NCI-H1436 (cell line): Measurements from ENCODE around the gene CAPN5.
A peak's percentile ranks its signal among the peaks of the same experiment; 100 is the strongest.
"Not testable (repeated sequence)": the region's sequence is repeated elsewhere in the genome, so short reads cannot be mapped to it uniquely, and the experiment has no call there.

Source experiments
- DNase-seq: peaks from one replicate; lab custom pipeline; 2025; lab: John Stamatoyannopoulos, UW

The CAPN5 gene

DNA sequence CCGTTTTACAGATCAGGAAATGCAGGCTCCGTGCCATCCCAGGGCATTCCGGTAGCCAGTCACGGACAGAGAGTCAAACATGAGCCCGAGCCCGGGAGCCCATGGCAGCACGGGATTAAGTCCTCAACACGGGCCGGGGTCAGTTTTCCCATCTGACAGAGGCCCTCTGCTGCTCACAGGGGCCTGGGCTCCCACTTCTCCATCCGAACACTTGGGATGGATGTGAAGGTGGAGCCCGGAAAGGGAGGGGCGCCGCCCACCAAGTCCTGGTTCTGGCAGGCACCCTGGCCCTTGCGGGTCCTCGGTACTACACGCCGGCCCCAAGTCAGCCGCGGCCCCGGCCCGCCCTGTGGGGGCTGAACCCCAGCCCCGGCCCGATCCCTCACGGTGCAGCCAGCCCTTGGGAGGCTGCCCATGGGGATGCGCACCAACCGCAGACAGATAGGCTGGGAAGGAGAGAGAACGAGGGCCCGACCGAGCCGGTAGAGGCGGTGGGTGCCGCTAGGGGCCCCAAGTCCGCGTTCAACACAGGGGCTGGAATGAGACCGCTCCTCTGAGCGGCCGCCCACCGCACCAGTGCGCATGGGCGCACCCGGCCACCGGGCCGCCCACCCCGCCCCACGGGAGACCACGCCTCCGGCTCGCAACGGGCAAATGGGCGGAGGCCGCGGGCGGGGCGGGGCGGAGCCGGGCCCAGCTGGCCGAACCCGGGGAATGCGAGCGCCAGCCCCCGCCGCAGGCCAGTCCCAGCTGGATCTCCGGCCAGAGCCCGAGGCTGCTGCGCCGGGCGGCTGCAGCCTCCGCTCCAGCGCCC is at the start of gene CAPN5:
TSS of gene CAPN5 (plus strand) at position 743 of the 814 bp plus-strand sequence. CDS start 17,916 bp downstream, outside the sequence.
- DNase-seq, result peak; percentile 90

DNA sequence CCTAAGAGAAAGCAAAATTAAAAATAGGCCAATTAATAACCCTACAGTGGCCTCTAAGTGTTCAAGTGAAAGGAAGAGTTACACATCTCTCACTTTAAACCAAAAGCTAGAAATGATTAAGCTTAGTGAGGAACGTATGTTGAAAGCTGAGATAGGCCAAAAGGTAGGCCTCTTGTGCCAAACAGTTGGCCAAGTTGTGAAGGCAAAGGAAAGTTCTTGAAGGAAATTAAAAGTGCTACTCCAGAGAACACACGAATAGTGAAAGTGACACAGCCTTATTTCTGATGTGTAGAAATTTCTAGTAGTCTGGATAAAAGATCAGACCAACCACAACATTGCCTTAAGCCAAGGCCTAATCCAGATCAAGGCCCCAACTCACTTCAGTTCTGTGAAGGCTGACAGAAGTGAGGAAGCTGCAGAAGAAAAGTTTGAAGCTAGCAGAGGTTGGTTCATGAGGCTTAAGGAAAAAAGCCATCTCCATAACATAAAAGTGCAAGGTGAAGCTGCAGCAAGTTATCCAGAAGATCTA is 48.3 kb upstream of the CAPN5 start:
- DNase-seq, result not testable (repeated sequence)

DNA sequence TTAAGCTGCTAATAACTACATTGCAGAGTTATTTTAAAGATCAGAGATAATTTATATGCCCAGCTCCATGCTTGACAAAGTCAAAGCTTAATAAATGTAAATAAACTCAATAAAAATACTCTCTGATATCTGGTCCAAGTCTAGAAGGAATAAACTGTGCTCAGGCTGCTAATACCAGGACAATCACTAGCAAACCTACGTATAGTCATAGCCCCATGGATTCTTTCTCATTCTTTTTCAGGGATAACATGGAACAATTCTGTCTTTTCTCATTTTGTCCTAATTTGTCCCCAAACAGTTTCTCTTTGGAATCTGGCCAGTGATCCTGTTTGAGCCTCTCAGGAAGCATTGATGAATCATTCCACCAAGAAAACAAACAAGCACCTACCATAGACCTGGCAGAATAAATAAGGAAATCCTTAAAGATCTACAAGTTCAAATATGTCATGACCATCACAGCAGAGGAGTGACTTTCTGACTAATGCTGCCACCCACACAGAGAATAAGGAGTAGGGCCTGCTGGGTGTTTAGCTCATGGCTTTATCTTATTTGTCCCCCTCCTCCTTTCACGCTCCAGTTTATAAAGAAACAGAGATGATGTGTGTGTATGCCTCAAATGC is 46.7 kb upstream of the CAPN5 start:
- DNase-seq, result no peak

DNA sequence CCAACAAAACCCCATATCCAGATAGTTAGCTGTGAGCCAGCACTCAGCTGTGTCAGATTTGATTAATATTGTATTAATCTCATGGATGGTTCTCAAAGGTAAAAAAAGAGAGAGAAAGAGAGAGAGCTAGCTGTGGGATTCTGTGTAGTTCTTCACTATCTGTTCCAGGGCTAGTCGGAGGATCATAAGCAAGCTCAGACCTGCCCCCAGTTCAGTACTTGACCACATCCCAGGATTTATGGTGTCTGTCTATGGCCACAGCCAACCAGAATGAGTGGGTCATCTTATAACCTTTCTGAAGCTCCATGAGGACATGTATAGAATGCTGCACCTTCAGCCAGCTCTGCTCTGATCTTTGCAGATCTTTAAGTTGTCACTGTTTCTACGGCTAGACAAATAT is 46.0 kb upstream of the CAPN5 start:
- no peak for DNase-seq

DNA sequence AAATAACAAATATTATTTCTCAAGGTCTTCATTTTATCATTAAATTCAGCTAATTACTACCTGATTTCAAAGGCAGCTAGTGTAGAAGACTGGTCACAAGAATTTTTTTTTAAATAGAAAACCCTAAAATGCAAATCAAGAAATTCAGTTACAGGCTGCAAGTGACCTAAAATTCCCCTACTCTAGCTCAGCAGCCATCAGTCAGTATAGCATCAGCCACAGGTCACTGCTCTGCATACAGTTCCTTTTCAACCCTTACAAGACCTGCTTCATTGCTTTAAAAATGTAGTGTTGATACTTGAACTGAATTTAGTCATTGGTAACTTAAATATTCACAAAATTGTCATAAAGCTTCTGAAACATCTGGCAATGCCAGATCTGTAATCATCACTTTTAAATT is 42.0 kb upstream of the CAPN5 start:
- no peak for DNase-seq

DNA sequence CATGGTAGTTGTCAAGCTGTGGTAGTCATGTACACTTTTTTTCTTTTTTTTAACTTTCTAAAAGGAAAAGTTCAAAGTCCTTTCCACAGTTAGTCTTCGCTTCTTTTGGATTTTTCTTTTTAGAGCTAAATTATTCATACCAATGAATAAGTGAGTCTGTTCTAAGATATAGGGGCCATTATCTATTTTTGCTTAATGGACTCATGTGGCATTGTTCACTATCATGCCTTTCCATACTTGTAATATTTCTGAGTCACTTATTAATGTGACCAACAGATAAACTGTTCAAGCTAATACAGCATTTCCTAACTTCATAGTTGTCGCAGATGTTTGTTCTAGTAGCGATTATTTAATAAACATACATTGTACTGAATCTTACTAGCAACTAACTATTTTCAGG is 40.5 kb upstream of the CAPN5 start:
- no peak for DNase-seq

DNA sequence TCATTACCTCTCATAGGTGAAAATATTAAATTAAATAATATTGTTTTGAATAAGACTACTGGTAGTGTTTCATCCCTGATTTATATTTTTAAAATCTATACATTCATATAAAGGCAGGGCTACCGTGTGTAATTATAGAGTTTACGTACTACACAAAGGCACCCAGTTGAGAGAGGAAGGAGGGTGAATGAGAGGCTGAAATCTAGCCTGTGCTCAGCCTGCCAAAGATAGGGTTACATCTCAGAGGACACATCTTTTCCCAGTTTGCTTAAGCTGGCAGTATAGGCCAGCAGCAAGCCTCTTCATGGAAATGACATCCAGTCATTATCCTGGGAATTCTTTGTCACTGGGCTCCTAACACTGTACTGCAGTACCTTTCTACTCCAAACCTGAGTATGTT is 40.0 kb upstream of the CAPN5 start:
- DNase-seq, result no peak

DNA sequence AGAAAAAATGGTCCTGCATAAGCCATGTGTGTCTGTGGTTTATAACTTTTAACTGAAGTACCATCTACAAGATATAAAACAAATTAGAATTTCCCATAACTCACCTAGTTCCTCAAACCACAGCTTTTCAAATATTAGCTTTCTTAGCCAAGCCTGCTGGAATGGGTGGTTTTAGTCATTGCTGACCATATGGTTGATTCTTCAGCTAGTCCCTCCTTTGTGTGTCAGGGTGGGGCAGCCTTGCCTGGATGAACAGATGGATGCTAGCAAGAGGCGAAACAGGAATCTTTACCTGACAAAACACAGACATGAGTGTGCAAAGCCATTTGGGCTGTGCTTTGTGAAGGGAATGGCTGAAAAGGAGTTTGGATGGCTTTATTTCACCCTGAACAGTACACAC is 39.5 kb upstream of the CAPN5 start:
- no peak for DNase-seq

DNA sequence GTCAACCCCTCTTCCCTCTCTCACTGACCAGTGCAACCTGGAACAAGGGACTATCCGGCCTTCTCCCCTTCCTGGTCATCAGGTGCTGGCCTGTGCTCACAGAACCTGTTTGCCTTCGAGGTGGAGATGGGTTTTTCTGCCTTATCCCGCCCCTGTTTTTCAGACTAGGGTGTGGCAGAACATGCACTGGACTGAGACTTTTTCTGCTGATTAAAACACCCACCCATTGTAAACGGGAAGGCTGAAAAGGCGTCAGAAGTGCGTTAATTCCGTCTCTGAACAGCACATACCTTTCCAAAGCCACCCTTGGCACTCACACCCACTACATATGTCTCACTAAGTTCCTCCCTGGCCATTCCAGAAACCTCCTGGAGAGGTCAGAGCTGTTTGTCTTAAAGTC is 36.9 kb upstream of the CAPN5 start:
- no peak for DNase-seq

DNA sequence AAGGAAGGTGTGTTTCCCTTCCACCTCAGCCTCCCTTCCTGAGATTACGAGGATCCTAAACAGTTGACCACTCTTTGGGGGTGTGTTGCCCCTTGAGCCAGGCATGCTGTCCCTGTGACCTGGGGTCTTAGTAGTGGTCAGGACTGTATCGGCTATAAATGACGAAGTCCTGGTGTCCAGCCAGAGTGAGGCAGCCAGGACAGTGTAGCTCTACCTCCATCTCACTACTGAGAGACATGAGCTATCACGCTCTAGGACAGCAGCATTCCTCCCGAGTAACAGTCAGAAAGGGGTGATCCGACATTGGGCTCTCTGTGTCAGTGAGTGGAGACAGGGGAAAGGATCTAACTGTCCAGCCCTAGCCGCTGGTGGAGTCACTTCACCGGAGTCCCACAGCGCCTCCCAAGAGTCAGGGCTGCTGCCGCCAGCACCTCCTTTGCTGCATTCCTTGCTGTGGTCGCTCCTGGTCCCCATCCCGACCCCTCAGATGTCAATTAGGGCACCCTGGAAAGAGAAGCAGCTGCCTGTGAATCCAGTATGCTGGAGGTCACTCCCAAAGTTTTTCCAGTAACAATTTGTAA is 35.8 kb upstream of the CAPN5 start:
- no peak for DNase-seq

DNA sequence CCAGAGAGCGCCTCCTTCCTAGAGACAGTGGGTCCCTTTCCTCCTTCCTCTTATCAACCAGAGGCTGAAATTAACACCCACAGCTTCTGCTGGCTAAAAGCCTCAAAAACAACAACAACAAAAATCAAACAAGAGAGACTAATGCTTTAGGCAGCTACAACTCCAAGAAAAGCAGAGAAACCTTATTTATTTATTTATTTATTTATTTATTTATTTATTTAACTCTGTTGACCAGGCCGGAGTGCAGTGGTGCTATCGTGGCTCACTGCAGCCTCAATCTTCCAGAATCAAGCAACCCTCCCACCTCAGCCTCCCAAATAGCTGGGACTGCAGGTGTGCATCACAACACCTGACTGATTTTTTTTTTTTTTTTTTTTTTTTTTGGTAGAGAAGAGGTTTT is 35.2 kb upstream of the CAPN5 start:
- no peak for DNase-seq

DNA sequence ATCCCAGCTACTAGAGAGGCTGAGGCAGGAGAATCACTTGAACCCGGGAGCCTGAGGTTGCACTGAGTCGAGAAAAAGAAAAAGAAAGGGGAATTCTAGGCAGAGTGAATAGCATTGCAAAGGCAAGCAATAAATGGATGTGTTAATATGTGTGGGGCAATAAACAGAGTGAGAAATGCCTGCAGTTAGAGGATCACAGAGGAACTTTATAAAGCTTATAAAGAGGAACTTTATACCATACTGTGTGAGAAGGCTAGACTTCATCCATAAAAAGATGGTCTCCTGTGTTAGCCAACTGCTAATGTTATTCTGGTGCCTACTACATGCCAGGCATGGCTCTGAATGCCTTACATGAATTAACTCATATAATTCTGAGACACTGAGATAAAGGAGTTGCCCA is 31.7 kb upstream of the CAPN5 start:
- DNase-seq, result no peak

DNA sequence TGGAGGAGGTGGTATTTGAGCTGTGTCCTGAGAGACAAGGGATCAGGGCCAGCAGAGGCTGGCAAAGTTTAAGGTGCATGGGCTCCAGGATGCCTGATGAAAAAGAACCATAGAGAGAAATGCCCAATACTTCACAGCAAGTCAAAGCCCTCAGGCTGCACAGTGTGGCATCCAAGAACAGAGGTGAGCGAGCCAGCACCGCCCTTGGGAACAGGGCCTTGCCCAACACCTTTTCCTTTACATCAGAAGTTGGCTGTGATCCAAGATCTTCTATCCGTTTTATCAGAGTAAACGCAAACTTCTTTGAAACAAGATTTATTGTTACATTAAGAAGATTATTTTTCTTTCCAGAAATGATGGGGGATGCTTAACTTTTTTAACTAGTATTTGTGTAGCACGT is 31.2 kb upstream of the CAPN5 start:
- no peak for DNase-seq

DNA sequence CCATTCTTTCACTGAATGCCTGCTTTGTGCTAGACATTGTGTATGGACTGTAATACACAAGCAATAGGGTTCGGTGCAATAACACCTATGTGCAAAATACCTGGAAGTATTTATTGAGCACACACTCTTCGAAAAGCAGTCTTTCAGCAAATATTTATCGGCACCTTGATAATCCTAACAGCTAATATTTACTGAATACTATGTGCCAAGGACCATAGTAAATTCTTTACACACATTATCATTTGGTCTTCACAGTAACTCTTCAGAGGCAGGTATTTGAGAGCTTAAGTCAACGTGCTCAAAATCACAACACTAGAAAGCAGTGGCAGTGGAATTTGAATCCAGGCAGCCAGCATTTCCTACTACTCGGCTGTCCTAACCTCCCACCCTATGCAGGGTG is 30.4 kb upstream of the CAPN5 start:
- DNase-seq, result no peak

DNA sequence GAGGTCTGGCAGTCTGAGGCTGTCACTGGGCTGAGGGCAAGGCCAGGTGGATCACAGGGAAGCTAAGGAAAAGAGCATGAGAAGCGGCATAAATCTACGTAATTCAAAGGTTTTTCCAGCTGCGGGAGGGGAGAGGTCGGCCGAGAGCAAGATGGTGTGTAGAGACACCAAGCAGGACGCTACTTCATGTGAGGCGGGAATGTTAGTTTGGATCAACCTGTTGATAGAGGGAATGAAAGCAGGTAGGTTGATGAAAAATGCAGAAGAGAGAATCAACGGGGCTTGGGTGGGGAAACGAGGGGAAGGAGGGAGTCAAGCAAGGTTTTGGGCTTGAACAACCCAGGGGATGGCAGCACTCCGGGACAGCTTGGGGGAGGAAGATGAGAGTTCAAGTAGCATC is 29.7 kb upstream of the CAPN5 start:
- DNase-seq, result no peak

DNA sequence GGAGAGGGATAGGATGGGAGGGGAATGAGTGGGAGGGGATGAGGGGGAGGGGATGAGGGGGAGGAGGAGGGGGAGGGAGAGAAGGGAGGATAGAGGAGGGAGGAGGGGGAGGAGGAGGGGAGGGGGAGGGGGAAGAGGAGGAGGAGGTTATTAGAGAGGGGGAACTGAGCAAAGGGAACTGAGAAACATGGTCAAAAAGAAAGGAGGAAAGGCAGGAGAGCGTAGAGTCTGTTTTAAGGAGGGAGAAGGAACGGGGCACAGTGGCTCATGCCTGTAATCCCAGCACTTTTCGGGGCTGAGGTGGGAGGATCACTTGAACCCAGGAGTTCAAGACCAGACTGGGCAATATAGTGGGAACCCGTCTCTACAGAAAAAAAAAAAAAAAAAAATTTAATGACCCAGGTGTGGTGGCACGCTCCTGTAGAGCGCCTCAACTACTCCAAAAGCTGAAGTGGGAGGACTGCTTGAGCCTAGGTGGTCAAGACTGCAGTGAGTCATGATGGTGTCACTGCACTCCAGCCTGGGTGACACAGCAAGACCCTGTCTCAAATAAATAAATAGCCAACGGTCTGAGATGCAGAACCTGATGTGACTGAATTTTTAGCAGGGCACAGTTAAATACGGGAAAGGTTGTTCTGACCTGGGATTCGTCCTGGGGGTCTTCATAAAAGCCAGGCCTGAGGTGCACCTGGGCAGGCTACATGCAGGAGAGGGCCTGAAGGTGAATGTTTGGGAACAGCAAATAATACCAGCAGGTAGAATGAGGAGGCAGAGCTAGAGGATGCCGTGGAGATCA is 28.5 kb upstream of the CAPN5 start:
- no peak for DNase-seq

DNA sequence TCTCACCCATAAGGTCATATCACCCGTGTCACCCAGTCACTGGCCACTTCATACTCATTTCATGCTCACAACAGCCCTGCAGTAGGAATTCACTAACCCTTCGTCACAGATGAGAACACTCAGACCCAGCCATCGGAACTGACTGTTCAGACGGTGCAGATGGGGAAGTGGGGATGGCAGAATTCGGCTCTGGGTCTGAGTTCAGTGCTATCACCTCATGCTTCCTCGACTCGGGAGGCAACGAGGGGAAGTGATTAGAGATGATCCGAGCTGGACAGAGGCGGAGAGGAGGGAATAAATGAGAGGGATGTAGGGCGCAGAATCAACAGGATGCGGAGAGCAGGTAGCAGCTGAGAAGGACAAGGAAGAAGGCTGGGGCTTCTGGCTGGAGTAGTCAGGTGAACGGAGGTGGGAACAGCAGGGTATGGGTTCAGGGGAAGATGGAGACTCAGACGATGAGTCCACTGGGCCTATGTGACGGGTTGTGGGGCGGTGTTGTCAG is 27.9 kb upstream of the CAPN5 start:
- no peak for DNase-seq

DNA sequence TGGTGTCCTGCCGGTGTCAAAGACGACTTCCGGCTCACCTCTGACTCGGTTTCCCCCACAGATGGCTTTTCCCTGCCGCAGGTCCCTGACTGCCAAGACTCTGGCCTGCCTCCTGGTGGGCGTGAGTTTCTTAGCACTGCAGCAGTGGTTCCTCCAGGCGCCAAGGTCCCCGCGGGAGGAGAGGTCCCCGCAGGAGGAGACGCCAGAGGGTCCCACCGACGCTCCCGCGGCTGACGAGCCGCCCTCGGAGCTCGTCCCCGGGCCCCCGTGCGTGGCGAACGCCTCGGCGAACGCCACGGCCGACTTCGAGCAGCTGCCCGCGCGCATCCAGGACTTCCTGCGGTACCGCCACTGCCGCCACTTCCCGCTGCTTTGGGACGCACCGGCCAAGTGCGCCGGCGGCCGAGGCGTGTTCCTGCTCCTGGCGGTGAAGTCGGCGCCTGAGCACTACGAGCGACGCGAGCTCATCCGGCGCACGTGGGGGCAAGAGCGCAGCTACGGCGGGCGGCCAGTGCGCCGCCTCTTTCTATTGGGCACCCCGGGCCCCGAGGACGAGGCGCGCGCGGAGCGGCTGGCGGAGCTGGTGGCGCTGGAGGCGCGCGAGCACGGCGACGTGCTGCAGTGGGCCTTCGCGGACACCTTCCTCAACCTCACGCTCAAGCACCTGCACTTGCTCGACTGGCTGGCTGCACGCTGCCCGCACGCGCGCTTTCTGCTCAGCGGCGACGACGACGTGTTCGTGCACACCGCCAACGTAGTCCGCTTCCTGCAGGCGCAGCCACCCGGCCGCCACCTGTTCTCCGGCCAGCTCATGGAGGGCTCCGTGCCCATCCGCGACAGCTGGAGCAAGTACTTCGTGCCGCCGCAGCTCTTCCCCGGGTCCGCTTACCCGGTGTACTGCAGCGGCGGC is 27.0 kb upstream of the CAPN5 start:
- no peak for DNase-seq

DNA sequence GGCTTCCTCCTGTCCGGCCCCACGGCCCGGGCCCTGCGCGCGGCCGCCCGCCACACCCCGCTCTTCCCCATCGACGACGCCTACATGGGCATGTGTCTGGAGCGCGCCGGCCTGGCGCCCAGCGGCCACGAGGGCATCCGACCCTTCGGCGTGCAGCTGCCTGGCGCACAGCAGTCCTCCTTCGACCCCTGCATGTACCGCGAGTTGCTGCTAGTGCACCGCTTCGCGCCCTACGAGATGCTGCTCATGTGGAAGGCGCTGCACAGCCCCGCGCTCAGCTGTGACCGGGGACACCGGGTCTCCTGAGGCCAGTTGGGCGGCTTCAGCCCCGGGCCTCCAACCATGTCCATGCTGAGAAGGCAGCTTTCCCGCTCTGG is 26.4 kb upstream of the CAPN5 start:
- DNase-seq, result no peak

DNA sequence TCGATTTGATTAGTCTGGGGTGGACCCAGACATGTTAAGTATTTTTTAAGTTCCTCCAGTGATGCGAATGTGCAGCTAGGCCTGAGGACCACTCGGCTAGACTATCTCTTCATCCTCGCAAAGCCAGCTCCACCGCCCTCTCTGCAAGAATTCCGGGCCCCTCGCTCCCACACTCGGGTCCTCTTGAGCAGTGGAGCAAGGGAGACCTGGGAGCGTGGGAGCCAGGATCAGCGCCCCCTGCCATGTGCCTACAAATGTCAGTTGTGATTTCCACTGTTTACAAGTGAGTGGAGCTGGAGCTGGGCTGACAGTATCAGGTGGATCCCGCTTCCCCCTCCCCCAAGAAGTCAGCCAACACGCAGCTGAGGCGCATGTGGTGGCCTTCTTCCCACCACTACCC is 25.9 kb upstream of the CAPN5 start:
- no peak for DNase-seq

DNA sequence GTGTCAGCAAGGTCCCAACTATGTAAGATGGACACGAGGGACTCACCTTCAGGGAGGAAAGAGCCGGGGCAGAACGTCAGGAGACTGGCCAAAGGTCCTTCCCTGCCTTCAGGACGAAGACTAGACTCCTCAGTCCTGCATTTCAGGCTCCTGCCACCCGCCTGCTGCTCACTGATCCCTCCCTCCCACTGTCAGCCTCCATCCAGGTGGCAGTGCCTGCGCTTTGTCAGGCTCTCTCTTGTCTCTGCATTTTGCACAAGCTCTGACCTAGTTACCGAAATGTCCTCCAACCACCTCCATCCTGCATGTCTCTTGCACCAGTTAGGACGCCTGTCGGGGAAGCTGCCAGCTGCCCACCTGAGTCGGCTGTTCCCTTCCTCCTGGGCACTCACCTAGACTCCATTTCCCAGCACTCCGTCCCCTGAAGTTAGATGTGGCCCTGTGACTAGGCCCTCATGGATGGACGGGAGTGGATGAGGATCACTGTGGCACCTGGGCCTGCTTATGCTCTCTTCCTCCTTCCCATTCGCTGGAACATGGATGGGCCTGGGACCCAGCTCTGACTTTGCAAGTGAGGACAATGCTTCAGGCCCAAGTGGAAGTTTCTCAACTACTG is 24.6 kb upstream of the CAPN5 start:
- no peak for DNase-seq
